LNCAP (cell line): Measurements from ENCODE around the gene SLC2A10.

Source experiments
- TF ChIP-seq, protein P1 (sequence below): fragments of 450-650 bp; IDR thresholded peaks from 2 replicates; pipeline ENCODE4 v1.5.1; 2017; ENCODE audit warnings: mild to moderate bottlenecking

Gene SLC2A10

DNA sequence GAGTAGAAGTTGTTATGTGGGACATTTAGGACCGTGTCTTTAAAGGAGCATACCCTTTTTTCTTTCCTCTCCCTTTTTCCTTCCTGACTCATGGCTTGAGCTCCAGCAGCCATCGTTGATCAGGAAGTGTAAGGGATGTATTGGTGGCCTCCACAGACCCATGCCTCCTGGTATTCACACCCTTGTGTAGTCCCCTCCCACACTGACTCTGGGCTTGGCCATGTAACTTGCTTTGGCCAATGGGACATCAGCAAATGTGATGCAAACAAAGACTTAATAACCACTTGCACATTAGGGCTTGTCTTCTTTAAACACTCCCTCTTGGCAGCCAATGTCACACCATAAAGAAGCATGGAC, 39.2 kb upstream of the SLC2A10 start:
- TF ChIP-seq, protein P1, sequence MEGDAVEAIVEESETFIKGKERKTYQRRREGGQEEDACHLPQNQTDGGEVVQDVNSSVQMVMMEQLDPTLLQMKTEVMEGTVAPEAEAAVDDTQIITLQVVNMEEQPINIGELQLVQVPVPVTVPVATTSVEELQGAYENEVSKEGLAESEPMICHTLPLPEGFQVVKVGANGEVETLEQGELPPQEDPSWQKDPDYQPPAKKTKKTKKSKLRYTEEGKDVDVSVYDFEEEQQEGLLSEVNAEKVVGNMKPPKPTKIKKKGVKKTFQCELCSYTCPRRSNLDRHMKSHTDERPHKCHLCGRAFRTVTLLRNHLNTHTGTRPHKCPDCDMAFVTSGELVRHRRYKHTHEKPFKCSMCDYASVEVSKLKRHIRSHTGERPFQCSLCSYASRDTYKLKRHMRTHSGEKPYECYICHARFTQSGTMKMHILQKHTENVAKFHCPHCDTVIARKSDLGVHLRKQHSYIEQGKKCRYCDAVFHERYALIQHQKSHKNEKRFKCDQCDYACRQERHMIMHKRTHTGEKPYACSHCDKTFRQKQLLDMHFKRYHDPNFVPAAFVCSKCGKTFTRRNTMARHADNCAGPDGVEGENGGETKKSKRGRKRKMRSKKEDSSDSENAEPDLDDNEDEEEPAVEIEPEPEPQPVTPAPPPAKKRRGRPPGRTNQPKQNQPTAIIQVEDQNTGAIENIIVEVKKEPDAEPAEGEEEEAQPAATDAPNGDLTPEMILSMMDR = no peak

DNA sequence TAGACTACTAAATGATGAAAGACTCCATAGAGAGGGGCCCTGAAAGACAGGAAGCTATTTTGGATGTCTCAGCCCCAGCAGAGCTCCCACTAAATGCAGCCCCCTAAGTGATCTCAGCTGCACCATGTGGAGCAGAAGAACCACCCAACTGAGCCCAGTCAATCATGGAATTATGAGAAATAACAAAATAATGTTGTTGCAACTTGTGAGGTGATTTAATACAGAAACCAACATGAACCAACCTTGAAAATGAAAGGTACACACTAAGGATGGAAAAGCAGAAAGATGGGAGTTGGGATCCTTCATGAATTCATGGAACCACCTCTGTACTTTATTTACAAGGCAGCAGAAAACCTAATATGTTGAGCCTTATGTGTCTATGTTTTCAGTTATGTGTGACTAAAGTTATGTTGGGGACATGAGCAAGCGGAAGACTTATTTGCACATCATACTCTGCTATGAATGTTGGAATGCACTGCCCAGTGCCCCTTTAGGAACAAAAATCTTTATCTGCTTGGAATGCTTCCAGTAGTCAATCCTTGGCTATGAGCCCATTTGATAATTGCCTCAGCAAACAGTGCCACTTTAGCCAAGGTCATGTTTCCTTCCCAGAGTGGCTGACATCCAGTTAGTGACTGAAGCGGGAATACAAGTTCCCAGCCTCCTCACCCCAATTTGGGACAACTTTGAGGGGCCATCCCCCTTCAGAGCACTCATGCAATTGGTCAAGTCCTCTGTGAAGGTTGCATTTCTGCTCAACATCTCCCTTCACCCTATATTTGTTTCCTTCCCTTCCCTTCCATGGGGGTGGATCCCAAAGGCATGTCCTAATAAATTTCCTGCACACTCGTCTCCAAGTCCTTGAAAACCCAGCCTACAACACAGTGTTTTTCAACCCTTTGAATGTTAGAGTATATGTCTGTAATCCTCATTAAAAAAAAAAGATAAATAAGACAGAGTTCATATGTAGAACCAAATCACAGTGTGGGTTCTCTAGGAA, 38.6 kb upstream of the SLC2A10 start:
- TF ChIP-seq, protein P1 = no peak

DNA sequence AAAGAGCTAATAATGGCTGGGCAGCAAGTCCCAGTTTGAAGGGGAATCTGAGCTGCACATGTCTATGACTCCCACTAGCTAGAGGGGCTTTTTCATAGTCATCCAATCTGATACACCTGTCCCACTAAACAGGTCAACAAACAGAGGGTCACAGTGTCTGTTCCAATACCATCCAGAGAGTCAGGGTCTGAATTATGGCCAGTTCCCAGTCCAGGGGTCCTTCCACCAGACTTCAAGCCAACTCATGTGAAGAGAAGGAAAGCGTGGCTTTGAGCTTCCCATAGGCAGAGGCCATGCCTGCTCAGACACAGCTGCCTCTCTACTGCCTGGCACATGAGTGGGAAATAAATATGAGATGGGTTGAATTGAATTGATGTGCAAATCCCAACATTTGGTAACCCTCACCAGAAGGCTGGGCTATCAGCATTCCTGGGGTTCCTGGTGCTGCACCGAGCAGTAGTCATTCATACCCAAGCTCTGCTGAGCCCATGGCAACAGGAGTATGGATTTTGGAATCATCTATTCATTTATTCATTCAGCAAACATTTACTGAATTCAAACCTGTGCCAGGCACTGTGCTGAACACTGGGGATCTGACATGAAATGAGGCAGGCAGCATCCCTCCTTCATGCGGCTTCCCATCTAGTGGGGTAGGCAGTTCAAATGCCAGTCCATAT, 37.4 kb upstream of the SLC2A10 start:
- TF ChIP-seq, protein P1 = no peak

DNA sequence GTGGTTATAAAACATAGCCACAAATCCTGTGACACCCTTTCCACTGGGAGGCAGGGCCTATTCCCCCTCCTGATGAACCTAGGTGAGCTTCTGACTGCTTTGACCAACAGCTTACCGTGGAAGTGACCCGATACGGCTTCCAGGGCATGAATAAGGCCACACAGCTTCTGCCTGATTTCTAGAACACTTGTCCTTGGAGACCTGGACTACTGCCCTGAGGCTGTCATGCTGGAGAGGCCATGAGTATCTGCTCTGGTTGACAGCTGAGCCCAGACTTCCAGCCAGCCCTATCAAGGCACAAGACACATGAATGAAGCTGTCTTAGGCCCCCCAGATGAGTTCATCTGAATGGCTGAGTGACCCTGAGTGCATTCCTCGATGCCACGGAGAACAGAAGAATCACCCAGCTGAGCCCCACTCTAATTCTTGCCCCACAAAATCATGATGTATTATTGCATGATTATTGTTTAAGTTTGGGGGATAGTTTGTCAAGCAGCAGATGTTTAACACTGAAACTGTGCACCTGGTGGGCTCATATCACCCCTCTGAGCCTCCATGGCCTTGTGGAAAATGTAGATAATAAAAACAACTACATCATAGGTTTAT, 36.8 kb upstream of the SLC2A10 start:
- TF ChIP-seq, protein P1 = no peak

DNA sequence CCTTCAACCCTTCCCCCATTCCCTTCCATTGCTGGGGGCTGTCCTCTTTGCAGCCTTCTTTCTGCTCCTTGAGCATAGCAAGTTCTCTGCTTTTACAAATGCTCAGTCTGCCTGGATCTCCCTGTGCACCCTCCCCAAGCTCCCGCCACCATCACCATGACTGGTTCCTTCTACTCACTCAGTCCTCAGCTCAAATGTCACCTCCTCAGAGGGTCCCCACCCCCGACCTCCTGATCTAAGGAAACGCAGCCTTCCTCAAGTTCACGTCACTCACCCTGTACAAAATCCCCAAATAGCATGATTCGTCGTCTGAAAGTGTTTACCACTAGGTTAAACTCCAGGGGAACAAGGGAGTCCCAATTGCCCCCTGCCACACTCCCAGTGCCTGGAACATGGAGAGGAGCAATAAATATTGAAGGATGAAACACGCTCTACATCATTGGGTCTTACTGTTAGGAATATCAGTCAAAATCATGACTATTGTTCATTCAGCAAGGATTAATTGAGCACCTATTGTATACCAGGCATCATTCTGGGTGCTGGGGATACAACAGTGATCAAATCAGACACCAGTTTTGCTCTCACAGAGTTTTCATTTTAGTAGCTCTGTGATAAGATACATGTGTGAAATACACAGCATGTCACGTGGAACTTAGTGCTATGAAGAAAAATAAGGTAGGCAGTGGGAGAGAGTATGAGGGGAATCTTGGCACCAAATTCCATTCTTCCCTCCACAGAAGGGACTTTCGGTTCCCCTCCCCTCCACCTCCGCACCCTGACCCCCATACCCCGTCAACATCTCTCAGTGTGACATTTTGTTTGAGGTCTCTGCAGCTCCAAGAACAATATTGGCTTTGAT, 35.8 kb upstream of the SLC2A10 start:
- TF ChIP-seq, protein P1 = no peak

DNA sequence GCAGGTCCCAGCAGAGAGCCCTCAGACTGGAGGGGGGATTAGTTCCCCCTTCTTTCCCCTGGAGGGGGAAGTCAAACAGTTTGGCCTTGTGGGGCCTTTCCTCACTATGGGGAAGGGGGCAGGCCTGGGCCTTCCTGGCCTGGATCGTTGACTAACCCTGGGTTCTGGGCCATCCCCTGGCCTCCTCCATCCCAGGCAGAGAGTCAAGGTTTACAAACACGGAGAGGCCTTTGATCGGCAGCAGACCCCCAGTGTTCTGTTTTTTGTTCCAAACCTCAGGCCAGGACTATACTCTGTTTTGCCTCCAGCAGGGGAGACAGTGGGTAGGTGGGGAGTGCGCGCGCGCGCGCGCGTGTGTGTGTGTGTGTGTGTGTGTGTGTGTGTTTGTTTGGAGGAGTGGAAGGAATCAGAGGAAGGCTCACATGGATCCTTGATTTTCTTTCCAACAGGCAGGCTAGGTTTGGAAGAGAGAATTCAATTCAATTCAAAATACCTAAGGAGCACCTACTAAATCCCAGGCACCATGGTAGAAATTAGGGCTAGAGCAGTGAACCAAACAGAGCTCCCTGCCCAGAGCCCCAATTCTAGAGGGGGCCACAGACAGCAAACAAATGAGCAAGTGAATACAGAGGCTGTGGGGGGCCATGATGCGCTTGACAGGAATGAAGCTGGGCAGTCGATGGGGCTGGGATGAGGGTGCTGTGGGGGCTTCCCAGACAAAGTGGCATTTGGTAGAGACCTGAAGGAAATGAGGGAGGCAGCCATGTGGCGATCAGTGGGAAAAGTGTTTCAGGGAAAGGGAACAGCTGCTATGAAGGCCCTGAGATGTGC, 35.0 kb upstream of the SLC2A10 start:
- TF ChIP-seq, protein P1 = no peak
